T-cell (primary cell): ENCODE results near the gene MSL3B.

Source experiments
- ATAC-seq, 4 experiments: fragments of 200-7000 bp in 3 of 4; fragments of 150-1000 bp in 1 of 4; cut with Tn5 transposase; replicated peaks in 1 of 4; 1 replicate in 3 of 4; 2 replicates in 1 of 4; pipeline ENCODE4 v1.10.0; 2021; ENCODE audit warnings: moderate library complexity in 3 of 4, mild to moderate bottlenecking in 2 of 4, moderate number of reproducible peaks in 1 of 4
- CTCF ChIA-PET, 2 donors: fragments of 300-600 bp; sonication (Branson Sonifier 250); formaldehyde crosslinking; loops; one replicate each; lab custom pipeline; 2022; ENCODE audit warnings: antibody characterized with exemption in 2 of 2; lab: Charles Lee
- POLR2A ChIA-PET, 2 donors: fragments of 300-600 bp; sonication (Branson Sonifier 250); formaldehyde crosslinking; loops; one replicate each; lab custom pipeline; 2022; ENCODE audit warnings: antibody characterized with exemption in 2 of 2; lab: Charles Lee
- DNase-seq, 35 experiments: peaks; one replicate each; pipeline versions ENCODE4 v3.0.0 to v3.0.0-alpha.2; 2013 to 2023
- H3K27ac ChIP-seq: one replicate; pipeline ENCODE4 v1.5.1; 2013; ENCODE audit warnings: low read length
- H3K27me3 ChIP-seq, 2 experiments: replicated peaks in 1 of 2; 1 replicate in 1 of 2; 2 replicates in 1 of 2; pipeline versions ENCODE4 v1.6.1 to v1.7.0; 2013; ENCODE audit warnings: low read length in 1 of 2, mixed read lengths in 1 of 2; ENCODE audit not compliant: control insufficient read depth in 2 of 2, insufficient read depth in 2 of 2; ENCODE audit errors: extremely low read depth in 1 of 2
- H3K36me3 ChIP-seq, 2 donors: 1 replicate in 1 of 2; 2 replicates in 1 of 2; pipeline versions ENCODE4 v1.6.1 to v1.7.0; 2013; ENCODE audit warnings: low read length in 1 of 2; ENCODE audit not compliant: control insufficient read depth in 2 of 2, insufficient read depth in 1 of 2; ENCODE audit errors: extremely low read depth in 1 of 2
- H3K4me1 ChIP-seq, 2 experiments: 1 replicate in 1 of 2; 2 replicates in 1 of 2; pipeline versions ENCODE4 v1.6.1 to v1.7.0; 2013; ENCODE audit warnings: low read length in 2 of 2, mixed read lengths in 1 of 2; ENCODE audit not compliant: insufficient read depth in 2 of 2, control insufficient read depth in 1 of 2; ENCODE audit errors: extremely low read depth in 1 of 2
- H3K4me3 ChIP-seq, 2 donors: 1 replicate in 1 of 2; 2 replicates in 1 of 2; pipeline versions ENCODE4 v1.5.1 to v1.7.0; 2013; ENCODE audit warnings: mild to moderate bottlenecking in 2 of 2, low read length in 1 of 2, moderate library complexity in 1 of 2; ENCODE audit not compliant: control insufficient read depth in 1 of 2; ENCODE audit errors: extremely low read depth in 1 of 2
- H3K9me3 ChIP-seq: 2 replicates; pipeline ENCODE4 v1.7.0; 2013
- H3K27ac Mint-ChIP-seq, 2 donors: one replicate each; pipeline ENCODE4 v1.8.0; 2020 to 2021; ENCODE audit warnings: mild to moderate bottlenecking in 2 of 2, mixed read lengths in 2 of 2
- H3K27me3 Mint-ChIP-seq, 2 donors: one replicate each; pipeline ENCODE4 v1.8.0; 2021 to 2022; ENCODE audit warnings: mixed read lengths in 2 of 2
- H3K36me3 Mint-ChIP-seq: one replicate; pipeline ENCODE4 v1.8.0; 2021; ENCODE audit warnings: mixed read lengths
- H3K4me1 Mint-ChIP-seq, 3 donors: one replicate each; pipeline ENCODE4 v1.8.0; 2020 to 2022; ENCODE audit warnings: mixed read lengths in 3 of 3, mild to moderate bottlenecking in 1 of 3
- H3K4me3 Mint-ChIP-seq, 3 donors: one replicate each; pipeline ENCODE4 v1.8.0; 2020 to 2022; ENCODE audit warnings: mild to moderate bottlenecking in 3 of 3, mixed read lengths in 3 of 3, moderate library complexity in 3 of 3
- H3K9me3 Mint-ChIP-seq, 3 donors: one replicate each; pipeline ENCODE4 v1.8.0; 2020 to 2022; ENCODE audit warnings: mixed read lengths in 3 of 3
- WGBS: methylation state at CpG from one replicate; pipeline ENCODE4 v1.1.5; 2013; ENCODE audit warnings: missing lambda C conversion rate; ENCODE audit not compliant: insufficient coverage; 5-methylcytosine and 5-hydroxymethylcytosine counted together

The MSL3B gene

DNA sequence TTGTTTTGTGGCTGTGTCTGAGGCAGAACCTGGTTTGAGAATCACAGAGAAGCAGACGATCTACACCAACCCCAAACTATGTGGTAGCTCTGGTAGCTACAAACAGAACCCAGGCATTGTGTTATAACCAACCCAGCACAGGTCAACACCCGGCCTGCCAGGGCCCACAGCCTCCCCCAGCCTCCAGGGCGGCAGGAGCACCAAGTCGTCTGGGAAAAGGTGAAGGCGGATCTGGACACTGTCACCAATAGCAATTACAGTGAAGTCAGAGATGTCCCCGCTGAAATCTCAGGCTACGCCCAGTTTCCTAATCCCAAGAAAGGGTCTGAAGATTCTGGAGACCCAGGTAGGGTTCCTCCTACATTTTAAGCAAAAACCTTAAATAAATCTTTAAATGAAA lies 17.4 kb downstream of the MSL3B start:
- WGBS = 90% methylated on average over 4 of the region's 7 CpGs
- ATAC-seq = no peak
- ChIA-PET POLR2A (no interaction called here), CTCF (no interaction called here)
- H3K36me3 Mint-ChIP-seq = no peaks in the 10 kb centered on the region
- H3K27me3 ChIP-seq = peaks cover 0 to 10% of the 10 kb centered on the region in 2 experiments
- H3K9me3 ChIP-seq = no peaks in the 10 kb centered on the region
- H3K27ac ChIP-seq = no peak overlapping the region
- H3K4me3 ChIP-seq = no peak overlapping the region
- H3K4me1 Mint-ChIP-seq = peaks cover 13 to 21% (median 19%) of the 10 kb centered on the region in 3 donors
- H3K4me1 ChIP-seq = peaks cover 0 to 12% of the 10 kb centered on the region in 2 experiments
- H3K27ac Mint-ChIP-seq = no peak overlapping the region
- no peaks in the 10 kb centered on the region for H3K36me3 ChIP-seq
- no peak for DNase-seq
- H3K9me3 Mint-ChIP-seq = no peaks in the 10 kb centered on the region
- peaks cover 2 to 4% of the 10 kb centered on the region in 2 donors for H3K27me3 Mint-ChIP-seq
- no peak overlapping the region for H3K4me3 Mint-ChIP-seq

- peaks cover 2 to 4% of the 10 kb centered on the region in 2 donors for H3K27me3 Mint-ChIP-seq
These were observed 18.4 kb downstream of the MSL3B start for GRCh38 chr2:233849607-233850271.

DNA sequence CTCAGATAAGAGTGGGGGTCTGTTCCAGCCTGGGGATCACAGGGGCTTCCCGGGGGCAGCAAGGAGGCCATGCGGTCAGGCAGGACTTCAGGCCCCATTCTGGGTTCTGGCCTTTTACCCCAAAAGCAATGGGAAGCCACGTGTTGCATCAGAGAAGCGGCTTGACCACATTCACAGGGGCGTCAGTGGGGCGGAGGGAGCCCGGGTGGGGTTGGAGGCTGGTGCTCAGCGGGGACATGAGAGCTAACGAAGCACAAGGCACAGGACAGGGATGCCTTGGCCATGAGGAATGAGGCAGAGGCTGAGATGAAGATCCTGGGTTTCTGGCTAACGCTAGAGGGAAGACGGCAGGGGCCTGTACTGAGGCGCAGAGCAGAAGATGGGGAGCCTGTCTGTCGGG lies 19.9 kb downstream of the MSL3B start:
- ChIA-PET CTCF (no interaction called here), POLR2A (no interaction called here)
- Histone ChIP-seq H3K27ac (no peak overlapping the region), H3K4me3 (no peak overlapping the region), H3K4me1 (no peaks in the 10 kb centered on the region), H3K27me3 (no peaks in the 10 kb centered on the region), H3K36me3 (peaks cover 0 to 2% of the 10 kb centered on the region in 2 donors), H3K9me3 (no peaks in the 10 kb centered on the region)
- ATAC-seq = no peak
- no peak for DNase-seq
- WGBS = over 99% methylated on average over 13 of the region's 13 CpGs
- H3K4me1 Mint-ChIP-seq = peaks cover 0 to 7% (median 2%) of the 10 kb centered on the region in 3 donors
- no peak overlapping the region for H3K27ac Mint-ChIP-seq
- no peaks in the 10 kb centered on the region for H3K36me3 Mint-ChIP-seq
- H3K9me3 Mint-ChIP-seq = no peaks in the 10 kb centered on the region
- no peak overlapping the region for H3K4me3 Mint-ChIP-seq
- no peaks in the 10 kb centered on the region for H3K27me3 Mint-ChIP-seq

More at GRCh38 chr2:233849607-233850271, 18.4 kb downstream of the MSL3B start:
- Histone ChIP-seq H3K36me3 (no peaks in the 10 kb centered on the region), H3K4me3 (no peak overlapping the region), H3K27ac (no peak overlapping the region), H3K4me1 (peaks cover 0 to 11% of the 10 kb centered on the region in 2 experiments), H3K27me3 (peaks cover 0 to 10% of the 10 kb centered on the region in 2 experiments), H3K9me3 (no peaks in the 10 kb centered on the region)
- POLR2A ChIA-PET = no interaction called here
- no peak for ATAC-seq
- H3K9me3 Mint-ChIP-seq = no peaks in the 10 kb centered on the region
- H3K27ac Mint-ChIP-seq = no peak overlapping the region
- WGBS = 98% methylated on average over 13 of the region's 13 CpGs
- DNase-seq = no peak
- H3K4me1 Mint-ChIP-seq = peaks cover 7 to 17% (median 13%) of the 10 kb centered on the region in 3 donors
- CTCF ChIA-PET = no interaction called here
- no peaks in the 10 kb centered on the region for H3K36me3 Mint-ChIP-seq
- H3K4me3 Mint-ChIP-seq = no peak overlapping the region

- no peak overlapping the region for H3K4me3 Mint-ChIP-seq
- no peak overlapping the region for H3K27ac ChIP-seq
- no peak overlapping the region for H3K27ac Mint-ChIP-seq
- no peaks in the 10 kb centered on the region for H3K9me3 Mint-ChIP-seq
- CTCF ChIA-PET = no interaction called here
- POLR2A ChIA-PET = no interaction called here
- DNase-seq (no peak), ATAC-seq (no peak)
- peaks cover 0 to 2% of the 10 kb centered on the region in 2 donors for H3K36me3 ChIP-seq
- no peaks in the 10 kb centered on the region for H3K9me3 ChIP-seq
- no peak overlapping the region for H3K4me3 ChIP-seq
- H3K27me3 ChIP-seq = no peaks in the 10 kb centered on the region
- H3K27me3 Mint-ChIP-seq = no peaks in the 10 kb centered on the region
- 98% methylated on average over 7 of the region's 13 CpGs for WGBS
- no peaks in the 10 kb centered on the region for H3K4me1 ChIP-seq
- no peaks in the 10 kb centered on the region for H3K36me3 Mint-ChIP-seq
- H3K4me1 Mint-ChIP-seq = peaks cover 0 to 2% (median 0%) of the 10 kb centered on the region in 3 donors
These were observed 20.8 kb downstream of the MSL3B start for GRCh38 chr2:233847248-233847898.

- H3K4me3 ChIP-seq = no peak overlapping the region
- H3K36me3 Mint-ChIP-seq = no peaks in the 10 kb centered on the region
- POLR2A ChIA-PET = no interaction called here
- no peak for DNase-seq
- H3K9me3 ChIP-seq = no peaks in the 10 kb centered on the region
- no peaks in the 10 kb centered on the region for H3K9me3 Mint-ChIP-seq
- H3K27ac ChIP-seq = no peak overlapping the region
- no peaks in the 10 kb centered on the region for H3K27me3 Mint-ChIP-seq
- 92% methylated on average over 13 of the region's 16 CpGs for WGBS
- CTCF ChIA-PET = interaction anchor here in 1 of 2 donors (0.6 kb wide), 1 partner anchor 1042 kb away, joined by 4 read pairs; no protein-coding TSS in a partner anchor
- no peaks in the 10 kb centered on the region for H3K4me1 ChIP-seq
- H3K27ac Mint-ChIP-seq = no peak overlapping the region
- H3K27me3 ChIP-seq = no peaks in the 10 kb centered on the region
- no peaks in the 10 kb centered on the region for H3K4me1 Mint-ChIP-seq
- ATAC-seq = no peak
- H3K4me3 Mint-ChIP-seq = no peak overlapping the region
- peaks cover 0 to 2% of the 10 kb centered on the region in 2 donors for H3K36me3 ChIP-seq
These were observed 21.6 kb downstream of the MSL3B start for GRCh38 chr2:233846387-233847247.

GRCh38 chr2:233845301-233846060 lies 22.7 kb downstream of the MSL3B start:
- Mint-ChIP-seq H3K36me3 (no peaks in the 10 kb centered on the region), H3K9me3 (no peaks in the 10 kb centered on the region), H3K27ac (no peak overlapping the region), H3K4me3 (no peak overlapping the region), H3K4me1 (no peaks in the 10 kb centered on the region), H3K27me3 (no peaks in the 10 kb centered on the region)
- H3K36me3 ChIP-seq = peaks cover 0 to 2% of the 10 kb centered on the region in 2 donors
- H3K27me3 ChIP-seq = no peaks in the 10 kb centered on the region
- WGBS = no CpG with 5 or more reads among the region's 1 CpG
- DNase-seq = no peak
- H3K9me3 ChIP-seq = no peaks in the 10 kb centered on the region
- H3K4me3 ChIP-seq = no peak overlapping the region
- ChIA-PET CTCF (interaction anchor here in 1 of 2 donors (0.6 kb wide), 1 partner anchor 1041 kb away, joined by 4 read pairs; no protein-coding TSS in a partner anchor), POLR2A (interaction anchor here in 1 of 2 donors (0.7 kb wide), 1 partner anchor 836 kb away, joined by 4 read pairs; no protein-coding TSS in a partner anchor)
- H3K27ac ChIP-seq = no peak overlapping the region
- no peaks in the 10 kb centered on the region for H3K4me1 ChIP-seq
- no peak for ATAC-seq
